Right atrium auricular region (tissue), 2 donors: ENCODE results near the gene ZNHIT3. TPM values are rescaled to one million over a fixed set of nuclear protein-coding genes. Genes with fewer than 3 reads are reported as not detected.
"Not testable (repeated sequence)": the region's sequence is repeated elsewhere in the genome, so short reads cannot be mapped to it uniquely, and the experiment has no call there.

ENCODE experiments used
- DNase-seq: peaks from one replicate; pipeline ENCODE4 v3.0.0-alpha.2; 2019; ENCODE audit warnings: low spot score
- H3K27ac ChIP-seq, 2 donors: fragments of 200-600 bp; sonication (generic); 1 replicate in 1 of 2; 2 replicates in 1 of 2; pipeline ENCODE4 v1.5.1; 2016 to 2019
- H3K27me3 ChIP-seq, 2 donors: fragments of 200-600 bp; sonication (generic); one replicate each; pipeline versions ENCODE4 v1.5.1 to v1.6.0; 2017 to 2019
- H3K36me3 ChIP-seq: fragments of 200-600 bp; sonication (generic); one replicate; pipeline ENCODE4 v1.5.1; 2016
- H3K4me1 ChIP-seq, 2 donors: fragments of 200-600 bp; sonication (generic); one replicate each; pipeline versions ENCODE4 v1.5.1 to v1.6.0; 2017 to 2019
- H3K4me3 ChIP-seq, 2 donors: fragments of 200-600 bp; sonication (generic); 1 replicate in 1 of 2; 2 replicates in 1 of 2; pipeline ENCODE4 v1.5.1; 2017 to 2019; ENCODE audit warnings: mild to moderate bottlenecking in 1 of 2, moderate library complexity in 1 of 2
- H3K9me3 ChIP-seq, 2 donors: fragments of 200-600 bp; sonication (generic); one replicate each; pipeline ENCODE4 v1.5.1; 2019
- total RNA-seq, 2 donors: library from RNA; depleted of rRNA; stranded (reverse); fragments of >200 nt; gene quantifications; one replicate each; pipeline ENCODE4 v1.1.0, GENCODE V29; 2016
- TF ChIP-seq, protein P1 (sequence below), 2 donors: fragments of 200-600 bp; sonication (generic); IDR thresholded peaks; one replicate each; pipeline ENCODE4 v1.5.1; 2019; ENCODE audit warnings: antibody characterized with exemption in 2 of 2

ZNHIT3 gene
- total RNA-seq = 10 to 100 TPM; 16.4 to 17.6 TPM

GRCh38 chr17:36486204-36487194 is at the start of gene ZNHIT3:
Gene ZNHIT3, plus strand, starts transcription at chr17:36486681. Its CDS starts 19 bp downstream, at chr17:36486700.
- peak; percentile 93 for DNase-seq
- TF ChIP-seq, protein P1, sequence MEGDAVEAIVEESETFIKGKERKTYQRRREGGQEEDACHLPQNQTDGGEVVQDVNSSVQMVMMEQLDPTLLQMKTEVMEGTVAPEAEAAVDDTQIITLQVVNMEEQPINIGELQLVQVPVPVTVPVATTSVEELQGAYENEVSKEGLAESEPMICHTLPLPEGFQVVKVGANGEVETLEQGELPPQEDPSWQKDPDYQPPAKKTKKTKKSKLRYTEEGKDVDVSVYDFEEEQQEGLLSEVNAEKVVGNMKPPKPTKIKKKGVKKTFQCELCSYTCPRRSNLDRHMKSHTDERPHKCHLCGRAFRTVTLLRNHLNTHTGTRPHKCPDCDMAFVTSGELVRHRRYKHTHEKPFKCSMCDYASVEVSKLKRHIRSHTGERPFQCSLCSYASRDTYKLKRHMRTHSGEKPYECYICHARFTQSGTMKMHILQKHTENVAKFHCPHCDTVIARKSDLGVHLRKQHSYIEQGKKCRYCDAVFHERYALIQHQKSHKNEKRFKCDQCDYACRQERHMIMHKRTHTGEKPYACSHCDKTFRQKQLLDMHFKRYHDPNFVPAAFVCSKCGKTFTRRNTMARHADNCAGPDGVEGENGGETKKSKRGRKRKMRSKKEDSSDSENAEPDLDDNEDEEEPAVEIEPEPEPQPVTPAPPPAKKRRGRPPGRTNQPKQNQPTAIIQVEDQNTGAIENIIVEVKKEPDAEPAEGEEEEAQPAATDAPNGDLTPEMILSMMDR (IDR thresholded peaks at IDR 0.05) = no peak
- peaks cover 0 to 33% of the 10 kb centered on the region in 2 donors for H3K4me1 ChIP-seq

DNA sequence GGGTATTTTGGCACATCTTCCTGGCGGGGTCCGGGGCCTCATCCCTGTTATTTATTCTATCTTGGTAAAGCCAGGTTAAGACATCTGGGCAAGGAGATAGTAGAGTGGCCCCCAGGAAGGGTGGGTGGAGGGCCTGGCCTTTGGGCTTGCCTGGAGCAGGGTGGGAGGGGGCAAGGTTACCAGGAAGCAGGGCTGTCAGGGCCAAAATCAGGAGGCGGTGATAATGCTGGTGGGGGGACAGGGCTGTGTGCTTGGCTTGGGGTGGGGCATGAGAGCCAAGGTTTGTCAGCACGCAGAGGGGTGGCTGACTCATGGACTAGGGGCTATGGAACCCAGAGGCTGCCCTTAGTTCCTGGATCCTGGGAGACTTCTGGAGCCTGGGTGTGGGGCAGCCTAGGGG is 44.7 kb upstream of the ZNHIT3 start:
- not testable (repeated sequence) for H3K4me3 ChIP-seq, H3K36me3 ChIP-seq, H3K4me1 ChIP-seq, H3K27ac ChIP-seq, DNase-seq, H3K27me3 ChIP-seq, H3K9me3 ChIP-seq

More at GRCh38 chr17:36486204-36487194, at the start of gene ZNHIT3:
- Histone ChIP-seq H3K4me3 (peak within 1 kb of the TSS; percentile 91 to 95), H3K27ac (peak within 1 kb of the TSS; percentile 81 to 88), H3K36me3 (no peaks in the 10 kb centered on the region), H3K27me3 (no peaks in the 10 kb centered on the region), H3K9me3 (no peaks in the 10 kb centered on the region)

GRCh38 chr17:36443777-36444176 is 42.7 kb upstream of the ZNHIT3 start:
- Histone ChIP-seq H3K4me1 (no peaks in the 10 kb centered on the region), H3K4me3 (no peak overlapping the region), H3K27me3 (no peaks in the 10 kb centered on the region), H3K36me3 (no peaks in the 10 kb centered on the region), H3K9me3 (no peaks in the 10 kb centered on the region), H3K27ac (no peak overlapping the region)
- TF ChIP-seq, protein P1 (IDR thresholded peaks at IDR 0.05) = no peak
- no peak for DNase-seq

GRCh38 chr17:36449997-36450396 is 36.5 kb upstream of the ZNHIT3 start:
- not testable (repeated sequence) for H3K4me1 ChIP-seq, H3K27ac ChIP-seq, H3K36me3 ChIP-seq, H3K27me3 ChIP-seq, DNase-seq, H3K9me3 ChIP-seq, H3K4me3 ChIP-seq

- DNase-seq, H3K27ac ChIP-seq, H3K36me3 ChIP-seq, H3K27me3 ChIP-seq, H3K9me3 ChIP-seq, H3K4me1 ChIP-seq, H3K4me3 ChIP-seq: not testable (repeated sequence)
Observed at GRCh38 chr17:36452888-36453287, 33.6 kb upstream of the ZNHIT3 start.

DNA sequence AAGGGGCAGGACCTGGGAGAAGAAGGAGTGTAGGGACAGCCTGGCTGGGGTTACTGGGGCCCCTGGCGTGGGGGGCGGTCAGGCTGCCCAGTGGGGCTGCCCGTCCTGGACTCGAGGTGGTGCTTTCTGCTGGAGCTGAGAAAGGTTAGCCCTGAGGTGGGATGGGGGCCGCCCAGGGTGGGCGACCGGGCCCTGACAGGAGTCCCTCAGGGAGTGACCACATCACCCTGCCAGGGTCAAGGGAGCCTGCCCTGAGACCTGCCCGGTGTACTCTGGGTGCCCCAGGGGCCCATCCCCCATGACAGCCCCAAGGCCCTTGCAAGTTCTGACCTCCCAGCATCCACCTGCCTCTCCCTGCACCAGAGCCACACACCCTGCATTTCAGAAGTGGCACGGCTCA is 28.8 kb upstream of the ZNHIT3 start:
- not testable (repeated sequence) for H3K27me3 ChIP-seq, H3K4me3 ChIP-seq, H3K4me1 ChIP-seq, H3K36me3 ChIP-seq, H3K9me3 ChIP-seq, H3K27ac ChIP-seq
- DNase-seq = peak; percentile 52

GRCh38 chr17:36459045-36459444 is 27.4 kb upstream of the ZNHIT3 start:
- Histone ChIP-seq H3K27me3 (no peaks in the 10 kb centered on the region), H3K36me3 (no peaks in the 10 kb centered on the region), H3K4me1 (no peaks in the 10 kb centered on the region), H3K9me3 (no peaks in the 10 kb centered on the region), H3K27ac (no peak overlapping the region), H3K4me3 (no peak overlapping the region)
- TF ChIP-seq, protein P1 (IDR thresholded peaks at IDR 0.05) = no peak
- no peak for DNase-seq

DNA sequence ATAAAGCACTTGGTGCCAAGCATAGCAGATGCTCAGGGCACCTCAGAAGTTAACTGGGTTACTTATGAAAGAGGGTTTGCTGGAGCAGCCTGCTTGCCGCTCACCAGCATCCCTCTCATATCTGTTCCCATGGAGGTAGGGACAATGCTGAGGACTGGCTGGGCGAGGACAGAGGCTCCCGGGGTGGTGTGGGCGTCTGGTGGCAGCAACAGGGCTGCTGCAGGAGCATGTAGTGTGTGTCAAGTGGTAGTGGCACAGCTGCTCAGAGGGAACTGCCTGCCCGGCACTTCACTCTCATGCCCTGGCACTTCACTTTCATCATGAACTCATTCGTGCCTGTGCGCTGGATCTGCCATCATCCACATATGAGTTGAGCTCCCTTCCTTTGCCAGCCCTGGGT is 26.9 kb upstream of the ZNHIT3 start:
- Histone ChIP-seq H3K9me3 (no peaks in the 10 kb centered on the region), H3K4me3 (no peak overlapping the region), H3K36me3 (no peaks in the 10 kb centered on the region), H3K27me3 (peaks cover 0 to 5% of the 10 kb centered on the region in 2 donors), H3K4me1 (no peaks in the 10 kb centered on the region), H3K27ac (no peak overlapping the region)
- no peak for DNase-seq
- TF ChIP-seq, protein P1 (IDR thresholded peaks at IDR 0.05) = no peak
